WTC11 (cell line): ENCODE data around the gene RASA4.
"Not testable (repeated sequence)": the region's sequence is repeated elsewhere in the genome, so short reads cannot be mapped to it uniquely, and the experiment has no call there.

Source experiments
- CBFB ChIP-seq: sonication (generic); formaldehyde crosslinking; IDR thresholded peaks from 2 replicates; pipeline ENCODE4 v1.8.1; 2022; ENCODE audit warnings: mild to moderate bottlenecking, low read depth, missing genetic modification reagents
- CREB1 ChIP-seq: sonication (generic); formaldehyde crosslinking; IDR thresholded peaks from 2 replicates; pipeline ENCODE4 v1.8.0; 2023; ENCODE audit warnings: mild to moderate bottlenecking, missing genetic modification reagents
- CREM ChIP-seq: sonication (generic); formaldehyde crosslinking; IDR thresholded peaks from 2 replicates; pipeline ENCODE4 v1.8.1; 2022; ENCODE audit warnings: mild to moderate bottlenecking, missing genetic modification reagents, moderate library complexity
- NR2C2 ChIP-seq: sonication (generic); formaldehyde crosslinking; IDR thresholded peaks from 2 replicates; pipeline ENCODE4 v1.8.0; 2022; ENCODE audit warnings: mild to moderate bottlenecking, missing genetic modification reagents
- ZNF121 ChIP-seq: sonication (generic); formaldehyde crosslinking; IDR thresholded peaks from 2 replicates; pipeline ENCODE4 v1.8.0; 2023; ENCODE audit warnings: missing genetic modification reagents
- ZNF138 ChIP-seq: sonication (generic); formaldehyde crosslinking; conservative IDR thresholded peaks from 2 replicates; pipeline ENCODE4 v1.8.1; 2022; ENCODE audit warnings: mild to moderate bottlenecking, moderate library complexity, missing genetic modification reagents
- TF ChIP-seq, protein P1 (sequence below): fragments of 200-600 bp; IDR thresholded peaks from 2 replicates; pipeline ENCODE4 v1.8.0; 2022; ENCODE audit warnings: antibody characterized with exemption
- TF ChIP-seq, protein P2 (sequence below): sonication (generic); formaldehyde crosslinking; IDR thresholded peaks from 2 replicates; pipeline ENCODE4 v1.8.0; 2022; ENCODE audit warnings: mild to moderate bottlenecking, missing genetic modification reagents
- TF ChIP-seq, protein P3 (sequence below): fragments of 250-450 bp; sonication (Bioruptor Pico); IDR thresholded peaks from 2 replicates; pipeline ENCODE4 v1.9.0; 2021; ENCODE audit warnings: mild to moderate bottlenecking
- TF ChIP-seq, protein P4 (sequence below): sonication (generic); formaldehyde crosslinking; IDR thresholded peaks from 2 replicates; pipeline ENCODE4 v1.8.0; 2022; ENCODE audit warnings: mild to moderate bottlenecking, missing genetic modification reagents

DNA sequence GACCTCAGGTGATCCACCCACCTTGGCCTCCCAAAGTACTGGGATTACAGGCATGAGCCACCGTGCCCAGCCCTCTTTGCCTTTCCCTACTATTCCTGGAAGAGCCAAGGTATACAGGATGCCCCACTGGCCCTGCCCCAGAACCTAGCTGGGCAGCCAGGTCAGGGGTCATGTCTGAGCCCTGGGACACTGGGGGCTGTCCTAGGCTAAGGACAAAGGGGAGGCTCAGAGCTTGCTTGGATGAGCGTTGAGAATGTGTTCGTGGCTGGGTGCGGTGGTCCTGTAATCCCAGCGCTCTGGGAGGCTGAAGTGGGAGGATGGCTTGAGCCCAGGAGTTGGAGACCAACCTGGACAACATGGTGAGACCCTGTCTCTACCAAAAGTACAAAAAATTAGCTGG, 38.1 kb downstream of the RASA4 start:
- TF ChIP-seq, protein P1, sequence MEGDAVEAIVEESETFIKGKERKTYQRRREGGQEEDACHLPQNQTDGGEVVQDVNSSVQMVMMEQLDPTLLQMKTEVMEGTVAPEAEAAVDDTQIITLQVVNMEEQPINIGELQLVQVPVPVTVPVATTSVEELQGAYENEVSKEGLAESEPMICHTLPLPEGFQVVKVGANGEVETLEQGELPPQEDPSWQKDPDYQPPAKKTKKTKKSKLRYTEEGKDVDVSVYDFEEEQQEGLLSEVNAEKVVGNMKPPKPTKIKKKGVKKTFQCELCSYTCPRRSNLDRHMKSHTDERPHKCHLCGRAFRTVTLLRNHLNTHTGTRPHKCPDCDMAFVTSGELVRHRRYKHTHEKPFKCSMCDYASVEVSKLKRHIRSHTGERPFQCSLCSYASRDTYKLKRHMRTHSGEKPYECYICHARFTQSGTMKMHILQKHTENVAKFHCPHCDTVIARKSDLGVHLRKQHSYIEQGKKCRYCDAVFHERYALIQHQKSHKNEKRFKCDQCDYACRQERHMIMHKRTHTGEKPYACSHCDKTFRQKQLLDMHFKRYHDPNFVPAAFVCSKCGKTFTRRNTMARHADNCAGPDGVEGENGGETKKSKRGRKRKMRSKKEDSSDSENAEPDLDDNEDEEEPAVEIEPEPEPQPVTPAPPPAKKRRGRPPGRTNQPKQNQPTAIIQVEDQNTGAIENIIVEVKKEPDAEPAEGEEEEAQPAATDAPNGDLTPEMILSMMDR, result not testable (repeated sequence)
- TF ChIP-seq CREB1 (CRISPR knock-in tag); NR2C2 (CRISPR knock-in tag); CREM (CRISPR knock-in tag); ZNF121 (CRISPR knock-in tag); ZNF138 (CRISPR knock-in tag); CBFB: not testable (repeated sequence)
- TF ChIP-seq, protein P2, sequence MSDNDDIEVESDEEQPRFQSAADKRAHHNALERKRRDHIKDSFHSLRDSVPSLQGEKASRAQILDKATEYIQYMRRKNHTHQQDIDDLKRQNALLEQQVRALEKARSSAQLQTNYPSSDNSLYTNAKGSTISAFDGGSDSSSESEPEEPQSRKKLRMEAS, result not testable (repeated sequence)
- TF ChIP-seq, protein P3, sequence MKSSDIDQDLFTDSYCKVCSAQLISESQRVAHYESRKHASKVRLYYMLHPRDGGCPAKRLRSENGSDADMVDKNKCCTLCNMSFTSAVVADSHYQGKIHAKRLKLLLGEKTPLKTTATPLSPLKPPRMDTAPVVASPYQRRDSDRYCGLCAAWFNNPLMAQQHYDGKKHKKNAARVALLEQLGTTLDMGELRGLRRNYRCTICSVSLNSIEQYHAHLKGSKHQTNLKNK (CRISPR knock-in tag), result not testable (repeated sequence)
- TF ChIP-seq, protein P4, sequence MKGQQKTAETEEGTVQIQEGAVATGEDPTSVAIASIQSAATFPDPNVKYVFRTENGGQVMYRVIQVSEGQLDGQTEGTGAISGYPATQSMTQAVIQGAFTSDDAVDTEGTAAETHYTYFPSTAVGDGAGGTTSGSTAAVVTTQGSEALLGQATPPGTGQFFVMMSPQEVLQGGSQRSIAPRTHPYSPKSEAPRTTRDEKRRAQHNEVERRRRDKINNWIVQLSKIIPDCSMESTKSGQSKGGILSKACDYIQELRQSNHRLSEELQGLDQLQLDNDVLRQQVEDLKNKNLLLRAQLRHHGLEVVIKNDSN (CRISPR knock-in tag), result not testable (repeated sequence)
